Hepatocyte (in vitro differentiated cells): Measurements from ENCODE around the gene FAM78A.
"Not testable (repeated sequence)": the region's sequence is repeated elsewhere in the genome, so short reads cannot be mapped to it uniquely, and the experiment has no call there.

Experiments used
- CTCF ChIP-seq: fragments of 200-600 bp; sonication (generic); IDR thresholded peaks from 2 replicates; pipeline ENCODE4 v1.5.1; 2016; ENCODE audit warnings: antibody characterized with exemption, mild to moderate bottlenecking; ENCODE audit not compliant: poor library complexity
- EZH2 ChIP-seq: fragments of 200-600 bp; sonication (generic); IDR thresholded peaks from 2 replicates; pipeline ENCODE4 v1.6.1; 2016; ENCODE audit warnings: antibody characterized with exemption, mild to moderate bottlenecking, borderline replicate concordance
- EZH2phosphoT487 ChIP-seq: fragments of 200-600 bp; sonication (generic); IDR thresholded peaks from one replicate; pipeline ENCODE4 v1.6.1; 2018; ENCODE audit warnings: antibody characterized with exemption, mild to moderate bottlenecking, low read depth, moderate library complexity; ENCODE audit not compliant: unreplicated experiment, severe bottlenecking

- TF ChIP-seq CTCF, EZH2phosphoT487, EZH2: not testable (repeated sequence)
Observed at GRCh38 chr9:131263033-131263343, 13.3 kb downstream of the FAM78A start.
